ENCODE data around the gene PCDHGA8.

PCDHGA8 gene

GRCh38 chr5:141437221-141437620, 44.8 kb downstream of the PCDHGA8 start:
- TF ChIP-seq GATA3 (IDR thresholded peaks at IDR 0.05; ENCODE audit: low read depth, low read length), result no peak
- no peak for TF ChIP-seq GATA2 (IDR thresholded peaks at IDR 0.05; ENCODE audit: low read depth, low read length)

- TF ChIP-seq GATA2 (IDR thresholded peaks at IDR 0.05; ENCODE audit: low read depth, low read length), result no peak
Measured at GRCh38 chr5:141439411-141440141, 47.1 kb downstream of the PCDHGA8 start.

GRCh38 chr5:141440341-141440740, 47.9 kb downstream of the PCDHGA8 start:
- TF ChIP-seq GATA2 (IDR thresholded peaks at IDR 0.05; ENCODE audit: low read depth, low read length) (no peak), GATA3 (IDR thresholded peaks at IDR 0.05; ENCODE audit: low read depth, low read length) (no peak)

DNA sequence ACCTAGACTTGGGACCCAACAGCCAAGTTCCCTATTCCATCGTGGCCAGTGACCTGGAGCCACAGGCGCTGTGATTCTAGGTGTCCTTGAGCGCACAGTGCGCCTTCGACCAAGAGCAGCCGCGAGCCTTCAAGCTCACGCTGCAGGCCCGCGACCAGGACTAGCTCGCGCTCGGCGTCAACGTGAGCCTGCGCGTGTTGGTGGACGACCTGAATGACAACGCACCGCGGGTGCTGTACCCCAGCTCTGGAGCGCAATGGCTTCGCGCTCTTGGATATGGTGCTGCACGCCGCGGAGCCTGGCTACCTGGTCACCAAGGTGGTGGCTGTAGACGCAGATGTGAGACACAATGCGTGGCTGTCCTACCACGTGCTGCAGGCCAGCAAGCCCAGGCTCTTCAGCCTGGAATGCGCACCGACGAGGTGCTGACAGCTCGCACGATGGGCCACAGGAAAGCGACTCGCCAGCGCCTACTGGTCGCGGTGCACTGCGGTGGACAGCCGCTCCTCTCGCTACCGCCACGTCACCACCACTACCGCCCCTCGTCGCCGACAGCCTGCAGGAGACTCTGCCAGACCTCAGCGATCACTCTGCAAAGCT, 49.2 kb downstream of the PCDHGA8 start:
- TF ChIP-seq GATA2 (IDR thresholded peaks at IDR 0.05; ENCODE audit: low read depth, low read length) (no peak), GATA3 (IDR thresholded peaks at IDR 0.05; ENCODE audit: low read depth, low read length) (no peak)

All from SH-SY5Y (cell line).